NCI-H2107 treated with DMSO at 0.1 percent for 48 hours (cell line): ENCODE results near the gene RPTOR.
"Not testable (repeated sequence)": the region's sequence is repeated elsewhere in the genome, so short reads cannot be mapped to it uniquely, and the experiment has no call there.

Experiments used
- DNase-seq: peaks from one replicate; lab custom pipeline; 2025; ENCODE audit not compliant: unreplicated experiment; lab: John Stamatoyannopoulos, UW

Gene RPTOR

DNA sequence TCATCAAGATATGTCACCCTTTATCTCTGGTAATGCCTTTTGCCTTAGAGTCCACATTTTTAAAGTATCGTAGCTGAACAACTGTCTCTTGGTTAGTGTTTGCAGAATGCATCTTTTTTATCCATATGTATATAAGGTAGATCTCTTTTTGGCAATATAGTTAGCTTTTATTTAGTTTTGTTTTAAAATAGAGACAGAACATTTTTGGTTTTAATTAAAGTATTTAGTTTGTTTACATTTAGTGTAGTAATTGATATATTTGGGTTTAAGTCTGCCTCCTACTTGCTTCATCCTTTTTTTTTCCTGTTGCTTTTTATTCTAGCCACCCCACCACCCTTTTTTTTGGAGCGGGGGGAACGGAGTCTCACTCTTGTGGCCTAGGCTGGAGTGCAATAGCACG is 262.4 kb downstream of the RPTOR start:
- DNase-seq, result no peak

DNA sequence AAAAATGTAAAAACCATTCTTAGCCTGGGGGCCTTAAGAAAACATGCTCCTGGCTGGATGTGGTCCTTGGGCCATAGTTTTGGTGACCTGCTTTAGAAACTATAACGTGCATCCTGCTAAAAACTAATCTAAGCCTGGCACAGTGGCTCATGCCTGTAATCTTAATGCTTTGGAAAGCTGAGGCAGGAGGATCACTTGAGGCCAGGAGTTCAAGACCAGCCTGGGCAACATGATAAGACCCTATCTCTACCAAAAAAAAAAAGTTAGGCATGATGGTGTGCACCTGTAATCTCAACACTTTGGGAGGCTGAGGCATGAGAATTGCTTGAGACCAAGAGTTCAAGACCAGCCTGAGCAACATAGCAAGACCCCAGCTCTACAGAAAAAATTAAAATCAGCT is 263.2 kb downstream of the RPTOR start:
- DNase-seq, result no peak

DNA sequence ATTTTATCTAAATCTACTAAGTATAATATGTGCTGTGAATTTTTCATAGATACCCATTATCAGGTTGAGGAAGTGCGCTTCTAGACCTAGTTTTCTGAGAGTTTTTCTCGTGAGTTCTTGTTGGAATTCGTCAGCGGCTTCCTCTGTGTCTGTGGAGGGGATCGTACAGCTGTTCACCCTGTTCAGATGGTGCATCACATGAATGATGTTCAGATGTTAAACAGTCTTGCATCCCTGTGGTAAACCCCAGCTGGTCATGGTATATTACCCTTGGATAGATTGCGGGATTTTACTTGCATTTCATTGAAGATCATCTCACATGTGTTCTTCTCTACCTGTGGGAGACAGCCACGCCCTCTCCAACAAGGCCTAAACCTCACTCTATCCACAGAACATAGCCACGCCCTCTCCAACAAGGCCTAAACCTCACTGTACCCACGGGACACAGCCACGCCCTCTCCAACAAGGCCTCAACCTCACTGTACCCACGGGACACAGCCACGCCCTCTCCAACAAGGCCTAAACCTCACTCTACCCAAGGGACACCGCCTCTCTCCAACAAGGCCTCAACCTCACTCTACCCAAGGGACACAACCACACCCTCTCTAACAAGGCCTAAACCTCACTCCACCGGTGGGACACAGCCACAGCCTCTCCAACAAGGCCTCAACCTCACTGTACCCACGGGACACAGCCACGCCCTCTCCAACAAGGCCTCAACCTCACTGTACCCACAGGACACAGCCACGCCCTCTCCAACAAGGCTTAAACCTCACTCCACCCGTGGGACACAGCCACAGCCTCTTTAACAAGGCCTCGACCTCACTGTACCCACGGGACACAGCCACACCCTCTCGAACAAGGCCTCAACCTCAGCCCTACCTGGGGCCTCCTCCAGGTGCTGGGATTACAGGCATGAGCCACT is 266.8 kb downstream of the RPTOR start:
- no peak for DNase-seq

DNA sequence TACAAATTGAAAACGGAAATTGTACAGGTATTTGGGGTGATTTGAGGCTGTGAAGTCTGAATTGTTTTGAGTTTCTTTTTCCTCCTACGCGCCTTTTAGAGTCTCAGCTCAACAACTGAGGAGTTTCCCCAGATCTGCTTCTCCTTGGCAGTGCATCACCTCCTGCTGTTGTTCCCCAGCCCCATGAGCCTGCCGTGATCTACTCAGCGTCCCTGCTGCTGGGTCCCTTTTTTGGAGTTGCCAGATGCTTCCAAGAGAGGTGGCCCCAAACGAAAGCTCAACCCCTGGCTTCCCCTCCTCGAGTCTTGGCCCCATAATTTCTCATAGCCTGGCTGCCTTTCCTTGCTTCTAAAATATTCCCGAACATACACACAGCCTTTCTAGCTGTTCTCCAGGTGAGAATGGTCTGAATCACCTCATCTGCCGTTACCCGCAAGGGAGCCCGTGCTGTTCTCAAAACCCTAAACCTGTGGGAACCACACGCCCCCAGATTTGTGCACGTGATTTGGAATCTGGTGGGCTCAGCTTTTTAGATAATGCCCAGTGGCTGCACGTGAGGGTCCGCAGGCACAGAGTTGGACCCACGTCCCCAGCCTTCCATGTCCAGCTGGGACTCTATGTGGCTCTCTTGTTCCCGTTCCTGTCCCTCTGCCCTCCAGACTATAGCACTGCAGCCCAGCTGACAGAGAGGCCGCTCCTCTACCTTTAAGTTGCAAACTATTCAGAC is 267.9 kb downstream of the RPTOR start:
- DNase-seq, result no peak

DNA sequence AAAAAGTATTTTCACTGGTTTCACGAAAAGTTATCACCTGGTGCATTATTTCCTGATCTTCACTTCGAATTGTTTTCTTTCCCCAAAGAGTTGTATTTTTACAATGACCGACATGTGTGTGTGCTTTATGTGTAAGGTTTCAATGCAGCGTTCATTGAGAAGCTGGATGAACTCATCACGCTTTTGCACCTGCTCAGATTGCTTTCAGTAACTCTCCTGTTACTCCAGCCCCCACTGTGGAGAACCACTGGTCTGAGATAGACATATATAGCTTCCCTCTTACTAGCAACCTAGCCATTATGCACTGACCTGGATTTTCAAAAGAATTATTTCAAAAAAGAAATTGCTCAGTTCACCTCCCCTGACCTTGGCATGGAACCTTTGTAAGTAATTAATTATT is 268.7 kb downstream of the RPTOR start:
- peak; percentile 67 for DNase-seq

GRCh38 chr17:80814491-80814890 is 269.9 kb downstream of the RPTOR start:
- DNase-seq, result no peak

DNA sequence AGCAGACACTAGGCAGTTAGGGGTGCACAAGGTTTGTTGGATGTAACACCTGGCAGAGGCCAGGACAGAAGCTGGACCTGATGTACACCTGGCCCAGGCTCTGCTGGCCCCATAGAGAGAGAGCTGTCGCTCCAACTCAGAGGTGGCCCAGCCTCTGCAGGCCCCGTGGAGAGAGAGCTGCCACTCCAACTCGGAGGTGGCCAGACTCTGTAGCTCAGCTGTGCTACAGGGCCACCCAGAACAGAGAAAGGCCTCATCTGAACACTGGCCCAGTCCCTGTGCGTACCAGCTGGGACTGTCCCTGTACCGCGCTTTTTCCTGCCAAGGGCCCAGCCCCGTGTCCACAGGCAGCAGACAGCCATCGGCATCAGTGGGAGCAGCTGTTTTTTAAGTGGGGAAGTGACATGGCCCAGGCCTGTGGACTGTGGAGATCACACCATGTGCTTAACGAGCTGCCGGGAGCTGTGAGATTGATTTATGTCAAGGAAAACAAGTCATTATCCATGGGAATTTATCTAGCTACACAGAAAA is 270.6 kb downstream of the RPTOR start:
- DNase-seq, result no peak

- not testable (repeated sequence) for DNase-seq
Measured at GRCh38 chr17:80815718-80816117, 271.1 kb downstream of the RPTOR start.

DNA sequence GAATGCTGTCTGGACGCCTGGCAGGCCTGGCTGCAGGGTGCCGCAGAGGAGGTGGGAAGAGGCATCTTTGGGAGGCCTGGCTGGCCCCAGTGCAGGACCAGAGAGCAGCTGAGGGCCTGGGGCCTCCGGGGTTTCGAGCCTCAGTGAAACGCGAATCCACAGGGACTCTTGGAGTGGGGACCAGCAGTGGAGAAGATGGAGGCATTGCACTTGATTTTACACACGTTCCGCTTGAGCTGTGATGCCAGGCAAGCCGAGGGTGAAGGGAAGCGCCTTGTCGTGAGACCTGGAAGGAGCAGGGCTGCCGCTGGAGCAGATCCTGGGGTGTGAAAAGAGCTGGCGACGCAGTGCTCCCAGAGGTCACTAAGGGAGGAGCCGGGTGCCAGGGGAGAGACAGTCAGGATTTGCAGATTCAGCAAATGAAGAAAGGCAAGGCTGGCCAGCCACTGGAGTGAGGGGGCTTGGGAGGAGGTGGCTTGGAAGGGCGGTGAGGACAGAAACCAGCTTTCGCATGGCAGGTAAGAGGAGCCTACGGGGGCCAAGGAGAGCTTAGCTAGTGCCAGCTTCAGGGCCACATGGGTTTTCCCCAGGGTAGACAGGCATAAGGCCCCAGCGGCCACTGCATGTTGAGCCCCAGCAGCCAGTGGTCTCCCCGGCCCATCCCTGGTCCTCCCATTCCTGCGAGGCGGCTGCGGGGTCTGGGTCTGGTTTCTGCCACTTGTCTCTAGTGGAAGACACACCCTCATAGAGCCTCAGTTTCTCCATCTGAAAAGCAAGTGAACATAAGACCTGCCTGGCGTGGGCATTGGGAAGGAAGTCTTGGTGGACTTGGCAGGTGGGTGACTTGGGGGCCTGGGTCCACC is 271.8 kb downstream of the RPTOR start:
- no peak for DNase-seq

GRCh38 chr17:80817321-80817845 is 272.7 kb downstream of the RPTOR start:
- DNase-seq, result no peak

DNA sequence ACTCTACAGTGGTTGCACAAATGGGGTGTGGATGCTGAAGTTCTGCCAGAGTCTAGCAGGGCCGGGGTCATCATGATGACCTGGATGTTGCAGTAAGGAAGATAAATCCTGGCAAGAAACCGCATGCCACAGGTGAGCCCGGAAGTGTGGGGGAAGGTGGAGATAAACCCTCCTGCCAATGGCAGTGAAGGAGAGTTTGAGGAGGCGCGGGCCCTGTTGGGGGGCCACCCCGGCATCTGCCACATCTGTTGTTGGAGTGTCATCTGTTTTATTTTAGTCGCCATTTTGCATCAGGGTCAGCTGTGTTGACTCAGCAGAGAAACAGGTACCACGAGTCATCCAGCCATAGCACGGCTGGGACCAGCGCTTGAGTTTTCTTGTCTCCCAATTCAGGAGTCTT is 273.2 kb downstream of the RPTOR start:
- no peak for DNase-seq

- DNase-seq, result no peak
Measured at GRCh38 chr17:80818871-80819270, 274.2 kb downstream of the RPTOR start.

- no peak for DNase-seq
Measured at GRCh38 chr17:80819422-80820164, 275.0 kb downstream of the RPTOR start.

DNA sequence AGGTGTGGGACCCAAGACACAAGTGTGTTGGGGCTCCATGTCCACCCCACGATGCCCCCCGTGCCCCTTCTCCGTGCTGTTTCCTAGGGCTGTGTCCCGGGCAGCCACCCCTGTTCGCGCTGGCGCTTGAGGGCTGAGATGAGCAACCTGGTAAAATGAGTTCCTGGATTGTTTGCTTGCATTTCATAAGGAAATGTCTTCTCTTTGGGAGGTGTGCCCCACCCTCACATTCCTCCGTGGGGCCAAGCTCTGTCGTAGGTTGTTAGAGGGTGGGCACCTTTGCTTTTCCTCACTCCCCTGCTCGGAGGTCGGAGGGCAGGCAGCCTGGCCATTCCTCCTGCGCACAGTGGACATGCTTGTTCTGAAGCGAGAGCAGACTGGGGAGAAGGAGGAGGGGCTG is 275.7 kb downstream of the RPTOR start:
- no peak for DNase-seq

DNA sequence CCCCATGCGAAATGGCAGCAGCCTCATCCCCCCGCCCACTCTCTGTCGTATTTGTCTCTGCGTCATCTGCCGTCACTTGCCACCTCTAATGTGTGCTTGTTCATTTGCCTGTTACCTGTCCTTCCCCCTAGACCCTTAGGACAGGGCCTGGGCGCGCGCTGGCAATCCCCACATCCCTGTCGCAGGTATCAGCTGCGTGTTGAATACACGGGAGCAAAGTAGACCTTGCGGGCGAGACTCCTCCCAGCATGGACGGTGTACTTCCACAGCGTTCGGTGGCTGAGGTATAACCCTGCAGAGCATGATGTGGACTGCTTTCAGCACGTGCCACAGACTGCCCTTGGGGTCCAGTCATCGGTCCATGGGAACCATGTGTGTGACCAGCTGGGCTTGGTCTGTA is 276.9 kb downstream of the RPTOR start:
- DNase-seq, result no peak

GRCh38 chr17:80822021-80822699 is 277.5 kb downstream of the RPTOR start:
- DNase-seq, result no peak

GRCh38 chr17:80822700-80823410 is 278.2 kb downstream of the RPTOR start:
- DNase-seq, result no peak

DNA sequence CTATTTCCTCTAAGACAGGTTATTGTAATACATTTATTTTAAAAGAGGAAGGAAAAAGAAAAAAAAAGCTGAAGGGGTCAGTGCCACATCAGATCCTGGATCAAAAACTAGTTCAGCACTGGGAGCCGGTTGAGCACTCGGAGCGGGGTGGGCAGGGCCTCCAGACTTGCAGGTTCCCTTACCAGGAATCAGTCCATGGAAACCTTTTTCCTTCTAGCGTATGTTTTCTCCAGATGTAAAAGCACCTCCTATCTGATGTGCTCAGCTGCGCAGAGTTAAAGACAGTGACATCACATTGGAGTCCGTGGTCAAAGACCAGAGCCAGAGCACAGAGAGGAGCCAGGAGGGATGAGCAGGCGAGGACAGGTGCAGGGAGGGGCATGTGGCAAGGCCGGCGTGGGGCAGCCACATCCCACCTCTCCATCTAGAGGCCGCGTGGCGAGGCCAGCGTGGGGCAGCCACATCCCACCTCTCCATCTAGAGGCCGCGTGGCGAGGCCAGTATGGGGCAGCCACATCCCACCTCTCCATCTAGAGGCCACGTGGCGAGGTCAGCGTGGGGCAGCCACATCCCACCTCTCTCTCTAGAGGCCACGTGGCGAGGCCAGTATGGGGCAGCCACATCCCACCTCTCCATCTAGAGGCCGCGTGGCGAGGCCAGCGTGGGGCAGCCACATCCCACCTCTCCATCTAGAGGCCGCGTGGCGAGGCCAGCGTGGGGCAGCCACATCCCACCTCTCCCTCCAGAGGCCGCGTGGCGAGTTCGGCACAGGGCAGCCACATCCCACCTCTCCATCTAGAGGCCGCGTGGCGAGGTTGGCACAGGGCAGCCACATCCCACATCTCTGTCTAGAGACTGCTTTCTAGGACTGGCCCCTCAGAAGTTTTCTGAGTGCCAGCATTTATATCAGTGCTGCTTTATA is 280.2 kb downstream of the RPTOR start:
- no peak for DNase-seq
